ENCODE results near the gene MCEE. TPM values are rescaled to one million over a fixed set of nuclear protein-coding genes. Genes with fewer than 3 reads are reported as not detected.

Gene MCEE
- total and polyA plus RNA-seq, 2 experiments from 2014 or later: 16.5 to 33.3 TPM

- WGBS, 2 experiments (ENCODE audit: low coverage in 1 of 2, low lambda C conversion rate in 2 of 2, missing lambda C conversion rate in 2 of 2): 54 to 58% methylated on average over 3 of the region's 3 CpGs
- H3K79me2 ChIP-seq (ENCODE audit: insufficient read depth): no peaks in the 10 kb centered on the region
- H3K4me2 ChIP-seq (ENCODE audit: unreplicated experiment): no peak overlapping the region
- peaks cover 40% of the 10 kb centered on the region for H3K36me3 ChIP-seq (ENCODE audit: low read depth)
- TF ChIP-seq EZH2 (IDR thresholded peaks at IDR 0.05; ENCODE audit: insufficient read depth, poor library complexity, severe bottlenecking): no peak
- no peak for TF ChIP-seq EZH2phosphoT487 (IDR thresholded peaks at IDR 0.05; ENCODE audit: insufficient read depth, low read depth)
- H2AFZ ChIP-seq: no peak overlapping the region
- H3K27ac ChIP-seq: no peak overlapping the region
- no peaks in the 10 kb centered on the region for H3K9me3 ChIP-seq (ENCODE audit: low read depth)
- in situ Hi-C loops (cut with MboI): no loop called here
- no peaks in the 10 kb centered on the region for H3K4me1 ChIP-seq (ENCODE audit: insufficient read depth)
- no peak for DNase-seq
- H3K4me3 ChIP-seq: no peak overlapping the region
- peaks cover 20% of the 10 kb centered on the region for H3F3A ChIP-seq (ENCODE audit: insufficient read depth)
- H3K27me3 ChIP-seq (replicated peaks; ENCODE audit: insufficient read depth): no peaks in the 10 kb centered on the region
- no peaks in the 10 kb centered on the region for H4K20me1 ChIP-seq (ENCODE audit: insufficient read depth)
- H3K9me2 ChIP-seq (ENCODE audit: insufficient read depth): no peaks in the 10 kb centered on the region
- H3K9ac ChIP-seq: no peak overlapping the region
Measured at GRCh38 chr2:71150082-71150816, 20.2 kb upstream of the MCEE start.

- 99 to 100% methylated on average over 2 of the region's 2 CpGs for WGBS, 2 experiments (ENCODE audit: low coverage in 1 of 2, low lambda C conversion rate in 2 of 2, missing lambda C conversion rate in 2 of 2)
- Histone ChIP-seq H3K79me2 (ENCODE audit: insufficient read depth) (no peaks in the 10 kb centered on the region), H3K9me2 (ENCODE audit: insufficient read depth) (no peaks in the 10 kb centered on the region), H4K20me1 (ENCODE audit: insufficient read depth) (no peaks in the 10 kb centered on the region), H3K9ac (no peak overlapping the region), H3K4me2 (ENCODE audit: unreplicated experiment) (no peak overlapping the region), H2AFZ (no peak overlapping the region), H3F3A (ENCODE audit: insufficient read depth) (peaks cover 20% of the 10 kb centered on the region), H3K27me3 (replicated peaks; ENCODE audit: insufficient read depth) (no peaks in the 10 kb centered on the region), H3K4me3 (no peak overlapping the region), H3K4me1 (ENCODE audit: insufficient read depth) (no peaks in the 10 kb centered on the region), H3K27ac (no peak overlapping the region), H3K9me3 (ENCODE audit: low read depth) (no peaks in the 10 kb centered on the region), H3K36me3 (ENCODE audit: low read depth) (peaks cover 57% of the 10 kb centered on the region)
- TF ChIP-seq EZH2phosphoT487 (IDR thresholded peaks at IDR 0.05; ENCODE audit: insufficient read depth, low read depth): no peak
- in situ Hi-C loops (cut with MboI): no loop called here
- DNase-seq: no peak
Measured at GRCh38 chr2:71148506-71149063, 18.6 kb upstream of the MCEE start.

- Histone ChIP-seq H3K4me2 (ENCODE audit: unreplicated experiment) (no peak overlapping the region), H3K9ac (no peak overlapping the region), H4K20me1 (ENCODE audit: insufficient read depth) (no peaks in the 10 kb centered on the region), H3K27ac (no peak overlapping the region), H3K79me2 (ENCODE audit: insufficient read depth) (0 out of 2 replicates have a peak, but pooled peaks cover 4% of the 10 kb centered on the region), H3K9me2 (ENCODE audit: insufficient read depth) (no peaks in the 10 kb centered on the region), H3K9me3 (ENCODE audit: low read depth) (no peaks in the 10 kb centered on the region), H2AFZ (no peak overlapping the region), H3F3A (ENCODE audit: insufficient read depth) (peaks cover 10% of the 10 kb centered on the region), H3K27me3 (replicated peaks; ENCODE audit: insufficient read depth) (no peaks in the 10 kb centered on the region), H3K4me1 (ENCODE audit: insufficient read depth) (no peaks in the 10 kb centered on the region), H3K4me3 (no peak overlapping the region), H3K36me3 (ENCODE audit: low read depth) (peaks cover 81% of the 10 kb centered on the region)
- in situ Hi-C loops (cut with MboI): no loop called here
- 85 to 90% methylated on average over 3 of the region's 3 CpGs for WGBS, 2 experiments (ENCODE audit: low coverage in 1 of 2, low lambda C conversion rate in 2 of 2, missing lambda C conversion rate in 2 of 2)
- no peak for TF ChIP-seq EZH2phosphoT487 (IDR thresholded peaks at IDR 0.05; ENCODE audit: insufficient read depth, low read depth)
- TF ChIP-seq EZH2 (IDR thresholded peaks at IDR 0.05; ENCODE audit: insufficient read depth, poor library complexity, severe bottlenecking): no peak
- no peak for DNase-seq
Measured at GRCh38 chr2:71143782-71144181, 13.8 kb upstream of the MCEE start.

GRCh38 chr2:71136174-71136573 lies 6.1 kb upstream of the MCEE start:
- Histone ChIP-seq H3K79me2 (ENCODE audit: insufficient read depth) (peaks cover 57% of the 10 kb centered on the region), H3K9me2 (ENCODE audit: insufficient read depth) (no peaks in the 10 kb centered on the region), H3K4me2 (ENCODE audit: unreplicated experiment) (no peak overlapping the region), H4K20me1 (ENCODE audit: insufficient read depth) (no peaks in the 10 kb centered on the region), H3K9ac (no peak overlapping the region), H3K9me3 (ENCODE audit: low read depth) (no peaks in the 10 kb centered on the region), H3K36me3 (ENCODE audit: low read depth) (peaks cover 74% of the 10 kb centered on the region), H3K4me1 (ENCODE audit: insufficient read depth) (peaks cover 15% of the 10 kb centered on the region), H3F3A (ENCODE audit: insufficient read depth) (no peaks in the 10 kb centered on the region), H3K27ac (no peak overlapping the region), H2AFZ (no peak overlapping the region), H3K27me3 (replicated peaks; ENCODE audit: insufficient read depth) (no peaks in the 10 kb centered on the region), H3K4me3 (no peak overlapping the region)
- in situ Hi-C loops (cut with MboI): no loop called here
- DNase-seq: no peak
- TF ChIP-seq EZH2phosphoT487 (IDR thresholded peaks at IDR 0.05; ENCODE audit: insufficient read depth, low read depth) (no peak), EZH2 (IDR thresholded peaks at IDR 0.05; ENCODE audit: insufficient read depth, poor library complexity, severe bottlenecking) (no peak)
- WGBS, 2 experiments (ENCODE audit: low coverage in 1 of 2, low lambda C conversion rate in 2 of 2, missing lambda C conversion rate in 2 of 2): 75 to 82% methylated on average over 3 of the region's 3 CpGs
